HEK293T (cell line): ENCODE data around the gene SPRYD4.

ENCODE experiments used
- ELF4 ChIP-seq: fragments of 450-650 bp; IDR thresholded peaks from 2 replicates; pipeline ENCODE4 v1.6.1; 2017; ENCODE audit warnings: antibody characterized with exemption
- FOXK2 ChIP-seq: fragments of 450-650 bp; IDR thresholded peaks from 2 replicates; pipeline ENCODE4 v1.6.1; 2016; ENCODE audit warnings: mild to moderate bottlenecking
- SP1 ChIP-seq: fragments of 450-650 bp; IDR thresholded peaks from 2 replicates; pipeline ENCODE4 v1.6.1; 2017
- TARDBP ChIP-seq: fragments of 450-650 bp; IDR thresholded peaks from 2 replicates; pipeline ENCODE4 v1.6.1; 2016
- ZNF384 ChIP-seq: fragments of 450-650 bp; IDR thresholded peaks from 2 replicates; pipeline ENCODE4 v1.6.1; 2016
- TF ChIP-seq, protein P1 (sequence below): fragments of 450-650 bp; IDR thresholded peaks from 2 replicates; pipeline ENCODE4 v1.6.1; 2016

GRCh38 chr12:56474389-56474788, 6.0 kb downstream of the SPRYD4 start:
- TF ChIP-seq FOXK2: no peak
- TF ChIP-seq SP1: no peak
- TF ChIP-seq TARDBP: no peak
- TF ChIP-seq ELF4: no peak
- TF ChIP-seq, protein P1, sequence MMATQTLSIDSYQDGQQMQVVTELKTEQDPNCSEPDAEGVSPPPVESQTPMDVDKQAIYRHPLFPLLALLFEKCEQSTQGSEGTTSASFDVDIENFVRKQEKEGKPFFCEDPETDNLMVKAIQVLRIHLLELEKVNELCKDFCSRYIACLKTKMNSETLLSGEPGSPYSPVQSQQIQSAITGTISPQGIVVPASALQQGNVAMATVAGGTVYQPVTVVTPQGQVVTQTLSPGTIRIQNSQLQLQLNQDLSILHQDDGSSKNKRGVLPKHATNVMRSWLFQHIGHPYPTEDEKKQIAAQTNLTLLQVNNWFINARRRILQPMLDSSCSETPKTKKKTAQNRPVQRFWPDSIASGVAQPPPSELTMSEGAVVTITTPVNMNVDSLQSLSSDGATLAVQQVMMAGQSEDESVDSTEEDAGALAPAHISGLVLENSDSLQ: no peak
- no peak for TF ChIP-seq ZNF384
